ENCODE results near the gene BCAR3.

DNA sequence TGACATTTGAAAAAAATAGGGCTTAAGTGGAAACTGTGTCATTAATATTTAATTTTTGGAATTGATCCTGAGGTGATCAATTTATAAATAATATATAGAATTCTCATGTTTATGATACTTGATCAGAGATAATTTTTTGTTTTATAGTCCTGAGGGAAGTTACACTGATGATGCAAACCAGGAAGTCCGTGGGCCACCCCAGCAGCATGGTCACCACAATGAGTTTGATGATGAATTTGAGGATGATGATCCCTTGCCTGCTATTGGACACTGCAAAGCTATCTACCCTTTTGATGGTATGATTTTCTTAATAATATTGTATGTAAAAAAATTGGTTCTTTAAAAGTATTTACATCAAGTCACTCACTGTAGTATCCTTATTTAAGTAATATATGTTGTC is 132.5 kb downstream of the BCAR3 start:
- TF ChIP-seq, protein P1, sequence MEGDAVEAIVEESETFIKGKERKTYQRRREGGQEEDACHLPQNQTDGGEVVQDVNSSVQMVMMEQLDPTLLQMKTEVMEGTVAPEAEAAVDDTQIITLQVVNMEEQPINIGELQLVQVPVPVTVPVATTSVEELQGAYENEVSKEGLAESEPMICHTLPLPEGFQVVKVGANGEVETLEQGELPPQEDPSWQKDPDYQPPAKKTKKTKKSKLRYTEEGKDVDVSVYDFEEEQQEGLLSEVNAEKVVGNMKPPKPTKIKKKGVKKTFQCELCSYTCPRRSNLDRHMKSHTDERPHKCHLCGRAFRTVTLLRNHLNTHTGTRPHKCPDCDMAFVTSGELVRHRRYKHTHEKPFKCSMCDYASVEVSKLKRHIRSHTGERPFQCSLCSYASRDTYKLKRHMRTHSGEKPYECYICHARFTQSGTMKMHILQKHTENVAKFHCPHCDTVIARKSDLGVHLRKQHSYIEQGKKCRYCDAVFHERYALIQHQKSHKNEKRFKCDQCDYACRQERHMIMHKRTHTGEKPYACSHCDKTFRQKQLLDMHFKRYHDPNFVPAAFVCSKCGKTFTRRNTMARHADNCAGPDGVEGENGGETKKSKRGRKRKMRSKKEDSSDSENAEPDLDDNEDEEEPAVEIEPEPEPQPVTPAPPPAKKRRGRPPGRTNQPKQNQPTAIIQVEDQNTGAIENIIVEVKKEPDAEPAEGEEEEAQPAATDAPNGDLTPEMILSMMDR (IDR thresholded peaks at IDR 0.05; ENCODE audit: borderline replicate concordance, extremely low read depth, low read length, poor library complexity, severe bottlenecking), result no peak
- no peak for TF ChIP-seq EZH2 (IDR thresholded peaks at IDR 0.05; ENCODE audit: borderline replicate concordance, low read depth, low read length, severe bottlenecking)
